HCT116 (cell line): Measurements from ENCODE around the gene AAK1. TPM values are rescaled to one million over a fixed set of nuclear protein-coding genes. Genes with fewer than 3 reads are reported as not detected.

Experiments used
- ATAC-seq: fragments of 200-7000 bp; cut with Tn5 transposase; 2 replicates; pipeline ENCODE4 v1.9.1; 2020; ENCODE audit warnings: mild to moderate bottlenecking, moderate library complexity
- BruUV-seq: library from RNA; stranded (reverse); fragments of 400-500 nt; replicated peaks from 2 replicates; lab custom pipeline; 2021; lab: Mats Ljungman, UMichigan
- CTCF ChIA-PET: fragments of 300-600 bp; sonication (Branson Sonifier 250); formaldehyde crosslinking; loops from one replicate; lab custom pipeline; 2021; ENCODE audit warnings: antibody characterized with exemption; lab: Charles Lee
- POLR2A ChIA-PET: fragments of 300-600, 350-600 bp; sonication (Branson Sonifier 250); formaldehyde crosslinking; loops from one replicate; lab custom pipeline; 2021; ENCODE audit warnings: antibody characterized with exemption; lab: Charles Lee
- RAD21 ChIA-PET, 2 experiments: fragments of 300-600 bp; sonication (Branson Sonifier 250); formaldehyde crosslinking; loops; one replicate each; lab custom pipeline; 2023; ENCODE audit warnings: low total read pairs in 2 of 2; ENCODE audit not compliant: uncharacterized antibody in 2 of 2, unreplicated experiment in 2 of 2, low non-redundant PET in 1 of 2; lab: Charles Lee
- DNase-seq: peaks from one replicate; pipeline ENCODE4 v3.0.0-alpha.2; 2010; ENCODE audit warnings: low read depth, low spot score
- H2AFZ ChIP-seq: fragments of 200-600 bp; shearing (Covaris generic), sonication (generic); 2 replicates; pipeline ENCODE4 v1.6.1; 2017; ENCODE audit warnings: low read depth, mixed run types, mixed read lengths, antibody characterized with exemption, low read length; ENCODE audit not compliant: poor library complexity, severe bottlenecking
- H3K27ac ChIP-seq: 2 replicates; pipeline ENCODE4 v1.5.1; 2012; ENCODE audit warnings: low read depth, low read length
- H3K27me3 ChIP-seq: fragments of 200-600 bp; sonication (generic); 2 replicates; pipeline ENCODE4 v1.6.1; 2016; ENCODE audit warnings: mixed run types, low read length, mixed read lengths; ENCODE audit not compliant: insufficient read depth
- H3K36me3 ChIP-seq, 2 experiments: fragments of 200-500 bp in 1 of 2; fragments of 200-600 bp in 1 of 2; sonication (Bioruptor generic) in 1 of 2; sonication (generic) in 1 of 2; 2 replicates each; pipeline versions ENCODE4 v1.5.1 to v1.6.1; 2014 to 2016; ENCODE audit warnings: low read length in 2 of 2, inconsistent platforms in 1 of 2, mixed read lengths in 1 of 2, mixed run types in 1 of 2; ENCODE audit not compliant: insufficient read depth in 2 of 2, control insufficient read depth in 1 of 2
- H3K4me1 ChIP-seq, 2 experiments: fragments of 200-600 bp in 1 of 2; sonication (generic) in 1 of 2; 2 replicates each; pipeline versions ENCODE4 v1.5.1 to v1.6.1; 2012 to 2017; ENCODE audit warnings: low read length in 2 of 2, inconsistent platforms in 1 of 2, mild to moderate bottlenecking in 1 of 2, mixed read lengths in 1 of 2, mixed run types in 1 of 2, moderate library complexity in 1 of 2; ENCODE audit not compliant: insufficient read depth in 2 of 2, control insufficient read depth in 1 of 2
- H3K4me2 ChIP-seq: fragments of 200-600 bp; sonication (generic); 2 replicates; pipeline ENCODE4 v1.6.1; 2017; ENCODE audit warnings: mixed run types, low read length, mixed read lengths
- H3K4me3 ChIP-seq, 2 experiments: fragments of 200-600 bp in 1 of 2; sonication (generic) in 1 of 2; replicated peaks in 1 of 2; 2 replicates each; pipeline ENCODE4 v1.5.1; 2011 to 2016; ENCODE audit warnings: low read length in 2 of 2, control low read depth in 1 of 2, low read depth in 1 of 2, mild to moderate bottlenecking in 1 of 2, mixed read lengths in 1 of 2, mixed run types in 1 of 2
- H3K79me2 ChIP-seq: fragments of 200-600 bp; sonication (generic); 2 replicates; pipeline ENCODE4 v1.6.1; 2017; ENCODE audit warnings: mild to moderate bottlenecking, mixed run types, low read length, moderate library complexity, mixed read lengths; ENCODE audit not compliant: insufficient read depth
- H3K9ac ChIP-seq: fragments of 200-600 bp; sonication (generic); 2 replicates; pipeline ENCODE4 v1.6.1; 2016; ENCODE audit warnings: low read length, mixed read lengths
- H3K9me2 ChIP-seq: fragments of 200-600 bp; sonication (generic), shearing (Covaris generic); 2 replicates; pipeline ENCODE4 v1.6.1; 2017; ENCODE audit warnings: mixed run types, mild to moderate bottlenecking, moderate library complexity; ENCODE audit not compliant: insufficient read depth
- H3K9me3 ChIP-seq, 2 experiments: fragments of 200-500 bp in 1 of 2; fragments of 200-600 bp in 1 of 2; sonication (Bioruptor generic) in 1 of 2; sonication (generic) in 1 of 2; 2 replicates each; pipeline ENCODE4 v1.6.1; 2014 to 2017; ENCODE audit warnings: low read length in 2 of 2, mixed read lengths in 2 of 2, inconsistent platforms in 1 of 2, low read depth in 1 of 2, mild to moderate bottlenecking in 1 of 2, mixed run types in 1 of 2, moderate library complexity in 1 of 2; ENCODE audit not compliant: control insufficient read depth in 1 of 2, insufficient read depth in 1 of 2
- H4K20me1 ChIP-seq: fragments of 200-600 bp; sonication (generic), shearing (Covaris generic); 2 replicates; pipeline ENCODE4 v1.6.1; 2017; ENCODE audit warnings: mixed run types, mild to moderate bottlenecking, moderate library complexity; ENCODE audit not compliant: insufficient read depth
- CEBPB ChIP-seq: IDR thresholded peaks from 2 replicates; pipeline ENCODE4 v1.6.1; 2012; ENCODE audit warnings: low read depth
- EGR1 ChIP-seq: IDR thresholded peaks from 2 replicates; pipeline ENCODE4 v1.6.1; 2012; ENCODE audit warnings: low read depth
- ELF1 ChIP-seq: IDR thresholded peaks from 2 replicates; pipeline ENCODE4 v1.6.1; 2012; ENCODE audit warnings: low read depth, borderline replicate concordance
- EZH2 ChIP-seq: fragments of 200-600 bp; sonication (generic); IDR thresholded peaks from 2 replicates; pipeline ENCODE4 v1.6.1; 2017; ENCODE audit warnings: antibody characterized with exemption, mixed run types
- FOSL1 ChIP-seq: IDR thresholded peaks from 2 replicates; pipeline ENCODE4 v1.6.1; 2012; ENCODE audit warnings: low read depth
- JUND ChIP-seq: IDR thresholded peaks from 2 replicates; pipeline ENCODE4 v1.6.1; 2012
- POLR2A ChIP-seq: IDR thresholded peaks from 2 replicates; pipeline ENCODE4 v1.7.0; 2011; ENCODE audit warnings: borderline replicate concordance; ENCODE audit not compliant: insufficient read depth, insufficient read length; ENCODE audit errors: extremely low read depth
- RAD21 ChIP-seq: IDR thresholded peaks from 2 replicates; pipeline ENCODE4 v1.6.1; 2012; ENCODE audit warnings: low read depth, mild to moderate bottlenecking
- SIN3A ChIP-seq: IDR thresholded peaks from 2 replicates; pipeline ENCODE4 v1.6.1; 2012; ENCODE audit warnings: low read depth
- YY1 ChIP-seq: IDR thresholded peaks from 2 replicates; pipeline ENCODE4 v1.6.1; 2011; ENCODE audit warnings: low read length, low read depth, moderate library complexity, mild to moderate bottlenecking; ENCODE audit not compliant: insufficient replicate concordance; ENCODE audit errors: extremely low read depth
- ZNF274 ChIP-seq: fragments of 200-500 bp; sonication (Bioruptor generic); IDR thresholded peaks from 2 replicates; pipeline ENCODE4 v1.6.1; 2014; ENCODE audit warnings: mild to moderate bottlenecking, low read depth, low read length, inconsistent platforms
- intact Hi-C: fragments of 100-400 bp; cut with micrococcal nuclease; formaldehyde crosslinking; loops from 2 replicates; pipeline ENCODE4 v1.10.0; 2022
- total RNA-seq: library from RNA; stranded (reverse); gene quantifications from one replicate; pipeline ENCODE4 v1.2.1, GENCODE V29; 2021; ENCODE audit not compliant: unreplicated experiment
- TF ChIP-seq, protein P1 (sequence below), 3 experiments: fragments of 200-600 bp in 1 of 3; sonication (generic) in 1 of 3; IDR thresholded peaks in 2 of 3; conservative IDR thresholded peaks in 1 of 3; 2 replicates each; pipeline ENCODE4 v1.5.1; 2012 to 2017; ENCODE audit warnings: low read depth in 2 of 3, low read length in 2 of 3, antibody characterized with exemption in 1 of 3, borderline replicate concordance in 1 of 3, control low read depth in 1 of 3, mild to moderate bottlenecking in 1 of 3, mixed read lengths in 1 of 3, mixed run types in 1 of 3, moderate library complexity in 1 of 3; ENCODE audit not compliant: insufficient read depth in 1 of 3
- TF ChIP-seq, protein P2 (sequence below): IDR thresholded peaks from 2 replicates; pipeline ENCODE4 v1.6.1; 2011; ENCODE audit warnings: mild to moderate bottlenecking, low read length, moderate library complexity; ENCODE audit not compliant: insufficient replicate concordance; ENCODE audit errors: extremely low read depth
- TF ChIP-seq, protein P3 (sequence below): IDR thresholded peaks from 2 replicates; pipeline ENCODE4 v1.6.1; 2012

AAK1 gene
- total RNA-seq, 1 experiment from 2014 or later = 32.0 TPM

DNA sequence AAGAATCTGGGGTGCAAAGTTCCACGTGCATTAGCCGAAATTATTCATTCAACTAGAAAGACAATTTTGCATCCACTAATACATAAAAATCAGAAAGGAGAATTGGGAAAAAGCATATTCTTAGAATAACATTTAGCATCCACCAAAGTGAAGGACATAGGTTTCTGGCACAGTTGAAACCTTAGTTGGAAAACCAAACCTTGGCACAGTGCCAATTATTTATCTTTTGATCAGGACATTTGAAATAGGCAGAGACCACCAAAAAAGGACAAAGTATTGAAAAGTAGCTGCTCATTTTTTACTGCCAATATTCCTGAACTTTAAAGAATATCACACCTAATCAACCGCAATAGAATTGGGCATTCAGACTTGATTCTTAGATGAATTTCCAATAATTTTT is 180.8 kb downstream of the AAK1 start:
- no peak for DNase-seq
- POLR2A ChIA-PET = no interaction called here
- Histone ChIP-seq H3K4me3 (no peak overlapping the region), H3K4me1 (no peaks in the 10 kb centered on the region), H3K36me3 (no peaks in the 10 kb centered on the region), H3K4me2 (no peak overlapping the region), H3K27me3 (no peaks in the 10 kb centered on the region), H2AFZ (no peak overlapping the region), H3K9me2 (no peaks in the 10 kb centered on the region), H4K20me1 (no peaks in the 10 kb centered on the region), H3K79me2 (no peaks in the 10 kb centered on the region), H3K27ac (no peak overlapping the region), H3K9ac (no peak overlapping the region), H3K9me3 (no peaks in the 10 kb centered on the region)
- ATAC-seq = no peak
- RAD21 ChIA-PET = no interaction called here
- intact Hi-C loops = no loop called here
- CTCF ChIA-PET = no interaction called here
- BruUV-seq = TSS peak; percentile 10
- TF ChIP-seq, protein P1, sequence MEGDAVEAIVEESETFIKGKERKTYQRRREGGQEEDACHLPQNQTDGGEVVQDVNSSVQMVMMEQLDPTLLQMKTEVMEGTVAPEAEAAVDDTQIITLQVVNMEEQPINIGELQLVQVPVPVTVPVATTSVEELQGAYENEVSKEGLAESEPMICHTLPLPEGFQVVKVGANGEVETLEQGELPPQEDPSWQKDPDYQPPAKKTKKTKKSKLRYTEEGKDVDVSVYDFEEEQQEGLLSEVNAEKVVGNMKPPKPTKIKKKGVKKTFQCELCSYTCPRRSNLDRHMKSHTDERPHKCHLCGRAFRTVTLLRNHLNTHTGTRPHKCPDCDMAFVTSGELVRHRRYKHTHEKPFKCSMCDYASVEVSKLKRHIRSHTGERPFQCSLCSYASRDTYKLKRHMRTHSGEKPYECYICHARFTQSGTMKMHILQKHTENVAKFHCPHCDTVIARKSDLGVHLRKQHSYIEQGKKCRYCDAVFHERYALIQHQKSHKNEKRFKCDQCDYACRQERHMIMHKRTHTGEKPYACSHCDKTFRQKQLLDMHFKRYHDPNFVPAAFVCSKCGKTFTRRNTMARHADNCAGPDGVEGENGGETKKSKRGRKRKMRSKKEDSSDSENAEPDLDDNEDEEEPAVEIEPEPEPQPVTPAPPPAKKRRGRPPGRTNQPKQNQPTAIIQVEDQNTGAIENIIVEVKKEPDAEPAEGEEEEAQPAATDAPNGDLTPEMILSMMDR (IDR thresholded peaks at IDR 0.05 in 2 of 3, conservative IDR thresholded peaks at IDR 0.05 in 1 of 3; ENCODE audit: borderline replicate concordance in 1 of 3, insufficient read depth in 1 of 3, low read depth in 2 of 3, low read length in 2 of 3) = no peak
- TF ChIP-seq JUND (no peak), FOSL1 (no peak)

DNA sequence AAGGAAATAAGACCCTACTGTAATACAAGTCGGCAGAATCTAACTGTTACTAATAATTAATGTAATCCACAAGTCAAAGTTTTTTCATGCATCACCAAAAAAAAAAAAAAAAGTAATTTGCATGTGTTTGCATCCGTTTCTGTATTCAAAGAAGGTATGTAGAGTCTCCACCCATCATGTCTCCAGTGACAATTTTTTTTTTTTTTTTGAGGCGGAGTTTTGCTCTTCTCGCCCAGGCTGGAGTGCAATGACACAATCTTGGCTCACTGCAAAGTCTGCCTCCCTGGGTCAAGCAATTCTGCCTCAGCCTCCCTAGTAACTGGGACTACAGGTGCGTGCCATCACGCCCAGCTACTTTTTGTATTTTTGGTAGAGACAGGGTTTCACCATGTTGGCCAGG is 182.1 kb downstream of the AAK1 start:
- intact Hi-C loops = no loop called here
- ChIA-PET POLR2A (no interaction called here), CTCF (no interaction called here), RAD21 (no interaction called here)
- no peaks in the 10 kb centered on the region for H3K27me3 ChIP-seq
- H3K4me3 ChIP-seq = no peak overlapping the region
- H3K4me1 ChIP-seq = no peaks in the 10 kb centered on the region
- ATAC-seq (no peak), DNase-seq (no peak)
- H2AFZ ChIP-seq = no peak overlapping the region
- no TSS peak for BruUV-seq
- H3K9me2 ChIP-seq = no peaks in the 10 kb centered on the region
- no peaks in the 10 kb centered on the region for H3K79me2 ChIP-seq
- no peak overlapping the region for H3K4me2 ChIP-seq
- no peaks in the 10 kb centered on the region for H3K36me3 ChIP-seq
- no peak overlapping the region for H3K9ac ChIP-seq
- H4K20me1 ChIP-seq = no peaks in the 10 kb centered on the region
- no peak overlapping the region for H3K27ac ChIP-seq
- H3K9me3 ChIP-seq = no peaks in the 10 kb centered on the region
- TF ChIP-seq CEBPB (no peak), ZNF274 (no peak), EGR1 (no peak), RAD21 (no peak), SIN3A (no peak), JUND (no peak), POLR2A (no peak), ELF1 (no peak), YY1 (no peak), EZH2 (no peak)
- TF ChIP-seq, protein P1 (IDR thresholded peaks at IDR 0.05 in 2 of 3, conservative IDR thresholded peaks at IDR 0.05 in 1 of 3; ENCODE audit: borderline replicate concordance in 1 of 3, insufficient read depth in 1 of 3, low read depth in 2 of 3, low read length in 2 of 3) = no peak
- TF ChIP-seq, protein P2, sequence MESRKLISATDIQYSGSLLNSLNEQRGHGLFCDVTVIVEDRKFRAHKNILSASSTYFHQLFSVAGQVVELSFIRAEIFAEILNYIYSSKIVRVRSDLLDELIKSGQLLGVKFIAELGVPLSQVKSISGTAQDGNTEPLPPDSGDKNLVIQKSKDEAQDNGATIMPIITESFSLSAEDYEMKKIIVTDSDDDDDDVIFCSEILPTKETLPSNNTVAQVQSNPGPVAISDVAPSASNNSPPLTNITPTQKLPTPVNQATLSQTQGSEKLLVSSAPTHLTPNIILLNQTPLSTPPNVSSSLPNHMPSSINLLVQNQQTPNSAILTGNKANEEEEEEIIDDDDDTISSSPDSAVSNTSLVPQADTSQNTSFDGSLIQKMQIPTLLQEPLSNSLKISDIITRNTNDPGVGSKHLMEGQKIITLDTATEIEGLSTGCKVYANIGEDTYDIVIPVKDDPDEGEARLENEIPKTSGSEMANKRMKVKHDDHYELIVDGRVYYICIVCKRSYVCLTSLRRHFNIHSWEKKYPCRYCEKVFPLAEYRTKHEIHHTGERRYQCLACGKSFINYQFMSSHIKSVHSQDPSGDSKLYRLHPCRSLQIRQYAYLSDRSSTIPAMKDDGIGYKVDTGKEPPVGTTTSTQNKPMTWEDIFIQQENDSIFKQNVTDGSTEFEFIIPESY = no peak
- TF ChIP-seq, protein P3, sequence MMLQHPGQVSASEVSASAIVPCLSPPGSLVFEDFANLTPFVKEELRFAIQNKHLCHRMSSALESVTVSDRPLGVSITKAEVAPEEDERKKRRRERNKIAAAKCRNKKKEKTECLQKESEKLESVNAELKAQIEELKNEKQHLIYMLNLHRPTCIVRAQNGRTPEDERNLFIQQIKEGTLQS = no peak
